NCI-H2107 (cell line): ENCODE data around the gene TPRG1L.

ENCODE experiments used
- DNase-seq: peaks from one replicate; lab custom pipeline; 2025; lab: John Stamatoyannopoulos, UW

The TPRG1L gene

GRCh38 chr1:3593745-3594144 is 31.1 kb upstream of the TPRG1L start:
- DNase-seq = no peak

DNA sequence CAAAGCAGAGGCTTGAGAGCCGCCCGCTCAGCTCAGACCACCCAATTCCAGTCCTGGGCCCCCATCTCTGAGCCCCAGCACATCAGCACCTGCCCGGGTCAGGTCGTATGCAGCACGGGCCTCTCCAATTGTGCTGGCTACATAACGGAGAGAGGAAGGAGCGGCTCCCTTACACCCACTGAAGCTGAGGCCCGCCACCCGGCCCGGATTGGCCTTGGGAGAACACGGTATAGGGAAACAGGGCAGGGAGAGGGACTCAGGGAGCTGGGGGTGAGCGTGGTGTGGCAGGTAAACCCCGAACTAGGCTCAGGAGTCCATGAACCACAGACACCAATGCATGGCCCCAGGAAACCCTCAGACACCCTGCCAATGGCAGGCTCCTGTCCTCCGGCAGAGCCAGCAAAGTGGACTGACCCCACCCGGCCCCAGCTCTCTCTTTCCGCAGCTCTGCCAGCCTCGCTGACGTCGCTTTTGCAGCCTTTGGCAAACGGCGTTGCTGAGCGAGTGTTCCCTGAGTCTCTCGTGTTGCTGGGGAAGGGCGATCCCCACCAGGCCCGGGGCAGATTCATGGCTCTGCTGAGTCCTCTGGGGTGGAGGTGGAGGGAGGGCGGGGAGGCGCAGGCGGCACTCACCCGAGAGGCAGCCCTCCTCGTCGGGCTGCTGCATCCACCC is 30.0 kb upstream of the TPRG1L start:
- DNase-seq = no peak

- DNase-seq = no peak
Measured at GRCh38 chr1:3595949-3596348, 28.9 kb upstream of the TPRG1L start.

DNA sequence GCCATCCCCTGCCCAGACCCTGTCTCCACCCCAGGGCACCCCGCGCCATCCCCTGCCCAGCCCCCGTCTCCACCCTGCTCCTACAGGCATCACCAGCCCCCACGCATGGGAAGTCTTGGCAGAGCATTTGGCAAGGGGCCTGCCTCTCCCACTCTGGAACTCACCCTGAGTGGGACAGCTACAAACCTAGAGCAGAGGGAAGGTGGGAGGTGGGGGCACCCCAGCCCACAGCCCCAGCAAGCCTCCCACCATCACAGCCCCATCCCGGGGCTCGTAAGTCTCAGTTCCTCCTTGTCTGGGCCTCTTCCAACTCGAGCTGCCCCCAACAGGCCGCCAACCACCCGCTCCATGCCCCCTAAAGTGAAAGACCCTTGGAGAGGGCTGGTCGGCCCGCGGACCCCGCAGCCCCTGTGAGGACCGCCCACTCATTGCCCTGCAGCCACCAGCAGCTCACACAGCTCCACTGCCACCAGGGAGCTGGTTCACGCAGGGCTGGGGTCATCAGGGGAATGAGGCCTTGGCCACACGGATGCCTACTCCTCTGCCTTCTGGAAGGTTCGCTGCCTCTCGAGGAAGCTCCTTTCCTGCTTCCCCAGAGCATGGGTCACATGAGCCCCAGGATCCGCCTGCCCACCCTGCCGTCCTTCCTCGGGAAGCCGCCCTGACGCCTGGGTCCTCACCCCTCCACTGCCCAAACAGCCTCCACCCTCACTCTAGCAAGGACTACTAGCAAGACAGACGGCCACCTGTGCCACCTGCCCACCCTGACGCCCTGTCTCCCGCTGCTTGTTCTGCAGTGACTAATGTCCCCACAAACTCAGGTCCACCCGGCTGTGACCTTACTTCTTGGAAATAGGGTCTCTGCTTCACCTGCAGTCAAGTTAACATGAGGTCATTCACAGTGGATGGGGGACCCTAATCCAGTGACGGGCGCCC is 27.9 kb upstream of the TPRG1L start:
- DNase-seq = no peak

GRCh38 chr1:3597599-3597964 is 27.2 kb upstream of the TPRG1L start:
- DNase-seq = no peak

- no peak for DNase-seq
Measured at GRCh38 chr1:3598051-3598491, 26.7 kb upstream of the TPRG1L start.

DNA sequence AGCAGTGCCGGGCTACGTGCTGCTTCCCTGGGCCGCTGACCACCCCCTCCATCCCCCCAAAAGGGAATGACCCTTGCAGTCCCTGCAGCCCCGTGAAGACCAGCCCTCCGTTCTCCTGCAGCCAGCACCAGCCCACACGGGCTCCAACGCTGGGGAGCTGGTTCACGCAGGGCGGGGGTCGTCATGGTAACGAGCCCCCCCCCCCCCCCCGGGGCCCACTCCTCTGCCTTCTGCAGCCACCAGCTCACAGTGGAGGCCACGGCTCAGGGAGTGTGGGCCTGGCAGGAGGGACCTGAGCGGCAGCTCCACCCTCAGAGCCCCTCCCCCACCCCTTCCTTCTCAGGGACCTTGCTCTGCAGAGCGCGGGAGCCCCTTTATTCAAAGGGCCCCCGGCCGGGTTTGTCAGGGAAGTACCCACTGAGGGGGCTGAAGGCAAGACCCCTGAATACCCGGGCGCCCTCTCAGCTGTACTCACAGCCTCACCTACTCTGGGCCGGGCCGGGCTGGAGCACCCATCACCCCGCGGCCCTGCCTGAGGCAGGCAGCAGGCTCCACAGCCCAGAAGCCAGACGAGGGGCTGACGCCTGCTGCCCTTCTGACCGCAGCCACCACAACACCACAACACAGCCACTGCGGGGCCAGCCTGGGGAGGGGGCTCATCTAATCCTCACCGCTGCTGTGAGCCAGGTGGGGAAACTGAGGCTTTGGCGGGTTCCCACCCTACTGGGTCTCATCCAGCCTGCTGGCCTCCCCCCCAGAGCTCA is 26.1 kb upstream of the TPRG1L start:
- DNase-seq = no peak

- no peak for DNase-seq
Measured at GRCh38 chr1:3599286-3599811, 25.5 kb upstream of the TPRG1L start.

DNA sequence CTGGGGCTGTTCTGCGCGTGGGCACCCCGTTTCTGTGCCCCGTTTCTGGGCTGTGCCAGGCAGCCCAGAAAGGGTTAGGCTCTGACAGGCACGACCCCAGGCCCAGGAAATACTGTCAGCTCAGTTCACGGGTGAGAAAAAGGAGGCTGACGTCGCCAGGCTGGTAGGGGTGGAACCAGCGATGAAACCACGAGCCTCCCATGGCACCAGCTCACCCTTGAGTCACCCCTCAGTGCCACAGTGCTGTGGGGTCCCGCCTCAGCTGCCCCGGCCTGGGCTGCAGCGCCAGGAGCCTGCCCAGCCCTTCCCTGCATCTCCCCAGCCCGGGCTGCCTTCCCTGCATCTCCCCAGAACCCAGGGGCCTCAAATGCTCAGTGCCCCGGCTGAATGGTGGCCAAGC is 25.0 kb upstream of the TPRG1L start:
- no peak for DNase-seq

GRCh38 chr1:3600354-3600753 is 24.5 kb upstream of the TPRG1L start:
- DNase-seq = no peak

GRCh38 chr1:3601743-3602142 is 23.1 kb upstream of the TPRG1L start:
- DNase-seq = no peak

DNA sequence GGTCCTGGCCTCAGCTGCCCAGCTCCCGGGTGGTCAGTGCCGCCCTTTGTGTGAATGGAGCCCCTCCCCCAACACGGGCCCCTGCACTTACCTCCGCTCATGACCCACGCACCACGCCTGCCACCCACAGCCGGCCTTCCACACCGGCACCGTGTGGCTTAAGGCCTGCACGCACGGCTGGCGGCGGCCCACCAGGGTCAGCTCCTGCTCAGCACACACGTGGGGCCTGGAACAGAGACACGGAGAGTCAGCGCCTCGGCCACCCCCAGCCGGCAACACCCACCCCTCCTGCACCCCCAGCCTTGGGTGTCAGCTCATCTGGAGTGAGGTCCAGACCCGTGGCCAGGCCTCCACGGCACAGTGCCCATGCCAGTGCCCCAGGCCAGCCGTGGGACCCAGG is 22.4 kb upstream of the TPRG1L start:
- no peak for DNase-seq

DNA sequence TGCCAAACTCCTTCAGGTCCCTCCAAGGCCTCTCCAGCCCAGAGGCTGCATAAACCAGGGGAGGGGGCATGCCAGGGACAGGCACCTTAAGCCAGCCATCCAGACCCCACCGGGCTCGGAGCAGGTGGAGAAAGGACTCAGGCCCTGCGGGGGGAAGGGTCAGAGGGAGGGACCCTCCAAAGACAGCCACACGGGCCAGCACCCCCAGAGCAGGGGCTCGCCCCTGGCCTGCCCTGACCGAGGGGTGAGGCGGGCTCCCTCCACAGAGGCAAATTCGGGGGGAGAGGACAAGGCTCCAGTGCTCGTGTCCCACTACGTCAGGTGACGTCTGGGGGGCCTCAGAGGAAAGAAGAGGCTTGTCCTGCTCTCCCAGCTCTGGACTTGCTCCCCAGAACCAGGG is 21.7 kb upstream of the TPRG1L start:
- DNase-seq = no peak

GRCh38 chr1:3603571-3604467 is 21.0 kb upstream of the TPRG1L start:
- no peak for DNase-seq

- no peak for DNase-seq
Measured at GRCh38 chr1:3604468-3604974, 20.3 kb upstream of the TPRG1L start.

- DNase-seq = no peak
Measured at GRCh38 chr1:3604997-3605823, 19.6 kb upstream of the TPRG1L start.

DNA sequence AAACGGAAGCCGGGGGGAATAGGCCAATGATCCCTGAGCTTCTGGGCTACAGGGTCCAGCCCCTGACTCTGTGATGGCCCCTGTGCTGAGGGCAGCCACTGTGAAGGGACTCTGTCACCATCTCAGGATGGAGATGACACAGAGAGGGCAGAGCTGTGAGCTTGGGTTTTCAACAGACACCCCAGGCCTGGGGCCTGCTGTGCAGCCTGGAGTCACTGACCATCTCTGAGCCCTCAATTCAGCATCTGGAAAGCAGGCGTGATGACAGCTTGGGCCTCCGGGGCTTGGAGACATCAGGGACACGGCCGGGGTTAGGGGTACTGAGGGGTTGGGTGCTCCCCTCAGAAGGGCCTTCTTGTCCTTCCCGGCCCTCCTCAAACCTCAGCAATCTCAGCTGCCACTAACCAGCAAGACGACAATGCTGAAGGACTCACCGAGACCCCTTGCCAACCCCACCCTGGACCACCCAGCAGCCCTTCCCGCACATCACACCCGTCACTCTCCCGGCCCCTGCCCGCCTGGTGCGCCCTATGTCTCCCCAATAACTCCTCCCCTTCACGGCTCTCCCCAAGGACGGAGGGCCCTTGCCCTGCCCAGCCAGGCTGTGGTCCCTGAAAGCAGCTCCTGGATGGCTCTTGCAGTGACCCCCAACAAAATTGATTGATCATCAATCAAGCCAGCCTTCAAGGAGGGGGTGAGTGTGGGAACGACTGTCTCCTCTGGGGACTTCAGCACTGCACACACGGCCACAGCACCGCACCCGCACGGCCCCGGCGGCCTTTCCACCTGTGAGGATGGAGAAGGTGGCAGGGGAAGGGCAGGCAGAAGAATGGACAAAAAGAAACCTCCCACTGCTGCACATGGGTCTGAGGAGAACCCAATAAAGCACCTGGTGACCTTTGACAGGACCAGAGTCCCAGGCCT is 17.8 kb upstream of the TPRG1L start:
- no peak for DNase-seq

- no peak for DNase-seq
Measured at GRCh38 chr1:3607703-3608065, 17.1 kb upstream of the TPRG1L start.

- DNase-seq = no peak
Measured at GRCh38 chr1:3608154-3608553, 16.7 kb upstream of the TPRG1L start.
